GM19455 (cell line): Measurements from ENCODE around the gene CPNE7.

Source experiments
- ATAC-seq: cut with Tn5 transposase; IDR thresholded peaks from one replicate; pipeline ENCODE4 v1.9.1; 2021; ENCODE audit not compliant: unreplicated experiment

Gene CPNE7

DNA sequence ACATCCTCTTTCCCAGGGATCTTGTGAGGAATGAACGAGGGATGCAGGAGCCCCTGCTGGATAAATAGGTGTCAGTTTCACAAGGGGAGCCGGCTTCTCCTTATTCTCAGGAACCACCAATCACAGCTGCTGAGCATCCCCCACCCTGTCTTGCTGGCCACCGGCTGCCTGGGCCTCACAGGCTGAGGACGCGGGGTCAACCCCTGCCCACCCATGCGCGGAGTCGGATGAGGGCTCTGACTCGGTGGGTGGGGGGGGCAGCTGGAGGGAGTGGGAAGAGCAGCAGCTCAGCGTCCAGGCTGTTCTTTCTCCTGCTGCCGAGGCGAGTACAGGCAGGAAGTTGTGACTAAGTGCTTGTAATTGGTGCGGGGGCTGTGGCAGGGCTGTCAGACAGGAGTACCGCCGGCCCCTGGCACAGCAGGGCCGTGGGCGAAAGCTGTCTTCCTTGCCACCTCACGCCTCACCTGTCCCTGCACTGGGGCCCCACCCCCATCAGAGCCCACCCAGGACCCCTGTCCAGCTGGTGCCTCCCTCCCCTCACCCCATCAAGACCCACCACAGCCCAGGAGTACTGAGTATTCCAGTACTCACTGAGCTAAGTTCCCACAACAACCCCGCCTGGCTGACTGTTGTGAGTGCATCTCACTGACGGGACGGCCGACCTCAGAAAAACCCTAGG, 26.9 kb downstream of the CPNE7 start:
- ATAC-seq: no peak

DNA sequence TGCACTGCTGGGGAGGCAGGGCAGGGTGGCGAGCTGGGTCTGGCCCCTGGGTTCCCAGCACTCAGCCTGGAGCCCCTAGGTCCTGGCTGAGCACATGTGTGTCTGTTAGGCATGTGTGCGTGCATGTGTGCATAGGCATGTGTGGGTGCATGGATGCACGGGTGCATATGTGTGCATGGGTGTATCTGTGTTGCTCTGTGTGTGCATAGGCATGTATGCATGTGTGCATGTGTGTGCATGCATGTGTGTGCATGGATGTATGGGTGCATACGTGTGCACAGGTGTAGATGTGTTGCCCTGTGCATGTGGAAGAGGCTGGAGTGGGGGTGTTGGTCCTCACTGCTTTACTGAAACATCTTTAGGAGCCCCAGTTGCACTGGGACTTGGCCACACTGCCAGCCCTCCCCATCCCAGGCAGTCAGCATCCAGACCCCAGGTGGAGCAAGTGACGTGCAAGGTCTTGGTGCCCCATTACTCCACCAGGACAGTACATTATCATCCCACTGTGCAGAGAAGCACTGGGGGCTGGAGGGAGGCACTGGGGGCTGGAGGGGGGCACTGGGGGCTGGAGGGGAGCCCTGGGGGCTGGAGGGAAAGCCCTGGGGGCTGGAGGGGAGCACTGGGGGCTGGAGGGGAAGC, 27.5 kb downstream of the CPNE7 start:
- ATAC-seq: no peak

DNA sequence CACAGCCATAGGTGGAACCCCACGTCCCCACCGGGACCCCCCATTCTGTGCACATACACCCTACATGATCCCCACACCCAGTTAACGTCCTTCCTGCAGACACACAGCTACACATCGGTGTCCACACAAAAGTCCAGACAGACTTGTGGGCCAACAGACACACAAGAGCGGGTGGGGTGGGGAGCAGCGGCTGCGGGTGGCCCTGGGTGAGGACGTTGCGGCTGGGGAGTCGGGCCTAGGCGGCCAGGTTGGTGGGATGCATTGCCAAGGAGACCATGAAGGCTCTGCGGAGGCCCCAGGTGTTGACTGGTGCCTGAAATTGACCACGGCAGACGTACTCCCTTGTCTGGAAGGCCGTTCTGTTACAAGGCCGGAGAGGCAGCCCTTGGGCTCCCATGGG, 29.2 kb downstream of the CPNE7 start:
- no peak for ATAC-seq

DNA sequence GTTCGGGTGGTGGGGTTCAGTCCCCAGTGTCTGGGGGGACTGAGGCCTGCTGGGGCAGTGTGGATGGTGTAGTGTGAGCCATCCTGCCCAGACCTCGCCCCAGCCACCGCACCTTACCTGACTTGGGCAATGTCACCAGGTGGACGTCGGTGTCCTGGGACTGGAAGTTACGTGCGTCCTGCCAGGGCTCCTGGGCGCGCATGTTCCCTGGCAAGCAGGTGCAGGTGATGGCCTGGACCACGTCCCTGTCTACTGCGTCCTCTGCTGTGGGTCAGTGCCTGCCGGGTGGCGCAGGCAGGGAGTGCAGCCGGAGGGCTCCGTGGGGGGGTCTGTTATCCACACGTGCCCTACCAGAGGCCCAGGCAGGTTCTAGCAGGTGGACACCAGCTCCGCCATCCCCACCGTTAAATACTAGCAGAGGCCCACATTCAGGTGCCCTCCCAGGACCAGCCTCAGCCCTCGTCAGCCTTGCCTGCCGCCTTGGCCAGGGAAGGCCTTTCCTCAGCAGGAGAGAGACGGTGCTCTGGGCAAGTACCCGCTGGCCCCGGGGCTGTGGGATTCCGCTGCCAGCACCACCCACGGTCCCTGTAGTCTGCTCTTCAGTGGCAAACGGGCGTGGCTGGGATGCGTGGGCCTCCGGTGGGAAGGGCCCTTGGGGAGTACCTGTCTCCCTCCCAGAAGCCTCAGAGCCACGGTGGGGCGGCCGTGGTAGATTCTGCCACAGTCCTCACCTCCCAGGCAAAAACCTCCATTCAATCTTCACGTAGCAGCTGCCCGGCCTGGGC, 29.8 kb downstream of the CPNE7 start:
- no peak for ATAC-seq

DNA sequence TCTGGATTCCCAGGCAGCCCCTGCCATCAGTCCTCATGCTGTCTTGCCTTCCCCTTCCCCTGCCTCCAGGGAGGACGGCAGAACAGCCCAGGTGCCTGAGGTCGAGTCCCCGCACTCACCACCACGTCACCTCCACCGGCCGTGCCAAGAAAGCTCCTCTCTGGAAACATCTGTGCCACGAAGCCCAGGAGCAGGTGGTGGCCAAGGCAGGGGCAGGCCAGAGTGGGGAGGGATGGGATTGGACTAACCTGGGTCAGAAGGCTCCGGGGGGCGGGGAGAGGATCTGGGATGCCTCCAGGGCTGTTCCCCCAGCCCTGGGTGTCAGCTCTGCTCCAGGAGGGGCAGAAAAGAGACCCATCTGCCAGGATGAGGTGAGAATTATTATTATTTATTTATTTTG, 30.4 kb downstream of the CPNE7 start:
- no peak for ATAC-seq

DNA sequence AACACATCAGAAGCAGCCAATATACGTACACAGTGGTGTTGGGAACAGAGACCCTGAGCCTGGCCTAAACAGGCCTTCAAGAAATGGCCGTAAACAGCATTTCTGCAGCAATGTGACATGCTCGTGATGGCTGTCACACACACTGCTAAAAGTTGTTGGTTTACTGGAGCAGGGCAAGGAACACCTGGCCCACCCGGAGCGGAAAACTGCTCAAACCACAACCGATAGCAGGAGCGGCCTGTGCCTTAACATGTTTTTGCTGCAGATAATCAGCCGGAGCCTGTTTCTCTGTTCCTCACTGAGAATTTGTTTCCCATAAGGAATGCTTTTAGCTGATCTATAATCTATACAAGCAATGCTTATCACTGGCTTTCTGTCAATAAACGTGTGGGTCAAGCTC, 31.9 kb downstream of the CPNE7 start:
- no peak for ATAC-seq

DNA sequence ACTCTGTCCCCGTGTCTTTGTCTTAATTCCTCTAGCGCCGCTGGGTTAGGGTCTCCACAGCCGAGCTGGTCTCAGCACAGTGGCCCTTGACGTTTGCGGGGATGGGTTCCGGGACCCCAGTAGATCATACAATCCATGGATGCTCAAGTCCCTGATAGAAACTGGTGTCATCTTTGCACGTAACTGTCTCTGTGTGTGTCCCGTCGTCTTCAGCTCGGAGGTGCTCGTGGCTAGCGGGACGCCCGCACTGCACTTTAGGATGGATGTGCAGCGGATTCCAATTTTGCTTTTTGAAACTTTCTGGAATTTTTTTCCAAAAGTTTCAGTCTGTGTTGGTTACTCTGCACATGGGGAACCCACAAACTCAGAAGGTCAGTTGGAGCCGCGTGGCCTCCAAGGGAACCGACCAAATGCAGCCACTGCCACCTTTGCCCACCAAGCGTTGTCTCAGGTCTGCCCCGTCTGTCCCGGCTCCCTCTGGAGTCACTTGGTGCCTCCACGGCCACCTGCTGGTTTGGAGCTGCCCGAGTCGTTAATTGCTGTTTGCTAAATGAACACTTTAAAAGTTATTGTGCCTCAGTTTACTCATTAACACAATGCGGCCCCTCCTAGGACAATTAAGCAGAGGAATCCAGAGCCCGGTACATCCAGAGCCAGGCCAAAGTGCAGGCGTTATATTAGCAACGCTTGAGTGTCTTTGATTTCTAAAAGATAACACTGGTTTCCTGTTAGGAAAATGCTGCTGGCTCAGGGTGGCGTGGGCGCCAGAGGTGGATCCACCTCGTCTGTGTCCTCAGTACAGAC, 32.6 kb downstream of the CPNE7 start:
- ATAC-seq: no peak

DNA sequence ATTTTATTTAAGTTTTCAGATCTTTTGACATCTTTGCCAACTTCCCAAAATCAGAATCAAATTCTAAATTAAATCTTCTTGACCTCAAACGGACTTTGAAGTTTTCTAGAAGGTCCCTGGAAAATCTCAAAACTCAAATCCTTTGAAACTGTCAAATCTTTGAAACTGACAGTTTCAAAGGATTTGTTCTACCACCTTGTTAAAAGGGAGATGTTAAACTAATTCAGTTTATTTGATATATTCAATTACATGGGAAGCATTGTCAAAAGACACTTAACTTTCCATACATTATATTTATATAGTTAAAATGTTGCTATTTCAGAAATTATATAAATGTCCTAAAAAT, 34.5 kb downstream of the CPNE7 start:
- ATAC-seq: no peak

DNA sequence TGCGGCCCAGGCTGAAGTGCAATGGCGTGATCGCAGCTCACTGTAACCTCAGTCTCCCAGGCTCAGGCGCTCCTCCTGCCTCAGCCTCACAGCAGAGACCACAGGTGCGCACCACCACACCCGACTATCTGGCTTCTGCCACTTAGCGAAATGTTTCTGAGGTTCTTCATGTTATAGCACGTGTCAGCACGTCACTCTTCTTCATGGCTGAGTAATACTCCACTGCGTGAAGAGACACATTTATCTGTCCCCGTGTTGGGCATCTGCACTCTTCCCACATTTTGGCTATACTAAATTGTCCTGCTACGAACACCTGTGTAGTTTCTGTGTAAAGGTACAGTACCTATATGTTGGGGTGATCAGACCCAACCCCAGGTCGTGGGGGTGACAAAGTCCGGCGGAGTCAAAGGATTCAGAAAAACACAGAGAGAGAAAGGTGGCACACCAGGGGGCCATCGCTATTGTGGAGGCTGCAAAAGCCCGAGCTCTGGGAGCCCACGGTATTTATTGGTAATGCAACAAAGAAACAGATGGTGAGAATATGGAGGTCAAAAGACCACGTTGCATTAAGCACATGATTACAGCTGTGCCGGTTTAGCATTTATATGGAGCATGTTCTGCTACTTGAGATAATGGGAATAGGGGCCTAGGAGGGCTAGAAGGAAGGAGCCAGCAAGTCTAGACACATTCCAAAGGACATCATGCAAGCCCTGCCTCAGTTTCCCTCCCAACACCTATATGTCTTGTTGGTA, 37.0 kb downstream of the CPNE7 start:
- no peak for ATAC-seq

DNA sequence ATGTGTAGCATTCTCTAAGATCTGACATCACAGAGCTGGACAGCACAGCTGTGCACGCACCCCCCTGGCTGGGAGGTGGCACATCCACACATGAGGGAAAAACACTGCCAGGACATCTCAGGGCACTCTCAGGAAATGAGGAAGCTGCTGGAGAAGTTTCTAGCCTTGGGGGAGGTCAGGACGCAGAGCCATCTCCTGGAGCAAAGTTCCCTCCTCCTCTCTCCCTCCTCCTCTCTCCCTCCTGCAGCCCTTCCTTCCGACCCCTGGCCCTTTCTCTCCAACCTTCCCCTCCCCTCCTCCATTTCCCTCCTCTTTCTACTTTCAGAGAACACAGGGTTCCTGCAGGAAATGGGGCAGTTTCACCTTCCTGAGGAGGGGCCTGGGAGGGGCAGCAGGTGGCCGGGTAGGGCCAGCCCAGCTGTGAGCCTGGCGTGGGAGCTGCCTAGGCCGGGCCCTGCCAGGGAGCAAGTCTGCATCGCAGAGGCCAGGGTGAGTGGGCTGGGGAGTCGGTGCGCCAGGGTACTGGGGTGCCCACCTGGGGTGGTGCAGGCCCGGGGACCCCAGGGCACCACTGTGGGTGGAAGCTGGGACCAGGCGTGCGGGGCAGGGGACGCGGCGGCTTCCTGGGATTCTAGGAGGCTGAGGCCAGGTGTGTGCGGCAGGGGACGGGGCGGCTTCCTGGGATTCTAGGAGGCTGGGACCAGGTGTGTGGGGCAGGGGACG, 37.8 kb downstream of the CPNE7 start, which contains the start of gene DPEP1:
Gene DPEP1, plus strand, starts transcription at position 412 of the 723 bp plus-strand sequence. CDS start 16,769 bp downstream, outside the sequence.
- no peak for ATAC-seq

DNA sequence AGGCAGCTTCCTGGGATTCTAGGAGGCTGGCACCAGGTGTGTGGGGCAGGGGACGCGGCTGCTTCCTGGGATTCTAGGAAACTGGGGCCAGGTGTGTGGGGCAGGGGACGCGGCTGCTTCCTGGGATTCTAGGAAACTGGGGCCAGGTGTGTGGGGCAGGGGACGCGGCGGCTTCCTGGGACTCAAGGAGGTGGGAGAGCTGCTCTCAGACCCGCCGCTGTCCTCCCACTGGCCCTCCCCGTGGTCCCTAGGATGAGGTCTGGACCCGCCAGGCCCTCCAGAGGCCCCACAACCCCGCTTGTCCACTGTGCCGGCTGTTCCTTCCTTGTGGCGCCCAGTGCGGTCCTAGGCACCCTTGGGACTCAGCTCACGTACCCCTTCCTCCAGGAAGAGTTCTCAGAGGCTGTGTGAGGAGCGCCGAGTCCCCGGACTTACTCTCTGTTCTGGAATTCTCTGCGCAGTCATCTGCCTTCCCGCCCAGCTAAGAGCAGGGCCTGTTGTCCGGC, 38.4 kb downstream of the CPNE7 start:
- no peak for ATAC-seq

DNA sequence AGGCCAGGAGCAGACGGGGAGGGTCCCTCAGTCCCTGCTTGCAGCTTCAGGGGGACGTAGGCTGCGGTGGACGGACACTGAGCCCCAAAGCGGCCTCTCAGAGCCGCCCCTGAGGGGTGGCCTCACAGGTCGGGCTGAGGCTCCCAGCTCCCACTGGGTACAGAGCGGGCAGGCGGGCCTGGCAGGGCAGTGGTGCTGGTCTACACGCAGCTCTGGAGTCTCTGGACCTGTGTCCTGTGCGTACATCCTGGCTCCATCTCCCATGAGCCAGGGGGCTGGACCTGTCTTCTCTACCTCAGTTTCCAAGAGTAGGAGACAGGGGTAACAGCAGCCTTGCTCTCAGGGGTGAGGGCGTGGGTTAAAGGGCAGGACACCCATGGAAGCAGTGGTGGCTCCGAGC, 39.6 kb downstream of the CPNE7 start:
- no peak for ATAC-seq

DNA sequence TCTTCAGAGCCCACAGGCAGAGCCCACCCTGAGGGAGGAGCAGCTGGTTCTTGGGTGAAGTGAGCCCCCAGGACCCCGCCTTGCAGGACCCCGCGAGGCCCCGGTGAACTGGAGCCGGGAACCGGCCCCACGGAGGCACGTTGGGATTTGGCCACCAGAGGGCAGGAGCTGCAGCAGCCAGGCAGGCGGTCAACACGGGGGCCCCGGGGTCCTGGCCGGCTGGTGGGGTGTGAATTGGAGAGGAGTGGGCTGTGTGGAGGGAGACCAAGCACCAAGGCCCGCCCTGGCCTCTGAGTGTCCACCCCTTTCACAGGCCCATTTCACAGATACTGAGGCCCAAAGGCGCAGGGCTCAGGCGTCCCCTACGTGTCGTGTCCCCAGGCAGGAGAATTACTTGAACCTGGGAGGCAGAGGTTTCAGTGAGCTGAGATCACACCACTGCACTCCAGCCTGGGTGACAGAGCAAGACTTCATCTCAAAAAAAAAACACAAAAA, 40.1 kb downstream of the CPNE7 start:
- ATAC-seq: no peak

DNA sequence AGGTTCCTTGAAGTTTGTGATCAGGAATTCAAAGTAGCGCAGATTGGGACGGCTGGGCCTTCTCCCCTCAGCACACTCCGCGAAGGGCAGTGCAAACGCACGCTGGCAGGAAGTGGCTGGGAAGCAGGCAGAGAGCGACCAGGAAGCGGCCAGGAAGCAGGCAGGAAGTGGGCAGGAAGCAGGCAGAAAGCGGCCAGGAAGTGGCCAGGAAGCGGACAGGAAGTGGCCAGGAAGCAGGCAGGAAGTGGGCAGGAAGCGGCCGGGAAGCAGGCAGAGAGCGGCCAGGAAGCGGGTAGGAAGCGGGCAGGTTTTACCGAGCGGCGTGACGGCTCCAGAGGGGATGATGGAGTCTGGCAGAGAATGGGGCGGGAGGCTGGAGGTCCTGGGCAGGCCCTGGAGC, 41.1 kb downstream of the CPNE7 start:
- ATAC-seq: no peak

DNA sequence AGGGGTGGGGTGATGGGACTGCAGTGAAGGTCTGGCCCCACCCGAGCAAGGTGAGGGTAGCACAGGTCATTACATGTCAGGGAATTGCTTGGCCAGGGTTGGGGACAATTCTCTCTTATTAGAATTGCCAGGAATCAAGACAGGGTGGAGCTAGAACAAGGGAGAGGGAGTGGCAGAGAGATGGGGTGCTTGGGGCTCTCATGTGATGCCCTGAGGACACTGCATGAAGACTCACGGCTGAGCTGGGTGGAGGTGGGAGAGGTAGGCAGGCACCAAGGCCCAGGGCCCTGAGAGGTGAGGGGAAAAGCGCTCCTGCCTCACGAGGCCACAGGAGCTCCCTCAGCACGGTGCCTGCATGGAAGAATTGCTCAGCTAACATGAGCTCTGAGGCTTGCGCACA, 41.5 kb downstream of the CPNE7 start:
- ATAC-seq: no peak

DNA sequence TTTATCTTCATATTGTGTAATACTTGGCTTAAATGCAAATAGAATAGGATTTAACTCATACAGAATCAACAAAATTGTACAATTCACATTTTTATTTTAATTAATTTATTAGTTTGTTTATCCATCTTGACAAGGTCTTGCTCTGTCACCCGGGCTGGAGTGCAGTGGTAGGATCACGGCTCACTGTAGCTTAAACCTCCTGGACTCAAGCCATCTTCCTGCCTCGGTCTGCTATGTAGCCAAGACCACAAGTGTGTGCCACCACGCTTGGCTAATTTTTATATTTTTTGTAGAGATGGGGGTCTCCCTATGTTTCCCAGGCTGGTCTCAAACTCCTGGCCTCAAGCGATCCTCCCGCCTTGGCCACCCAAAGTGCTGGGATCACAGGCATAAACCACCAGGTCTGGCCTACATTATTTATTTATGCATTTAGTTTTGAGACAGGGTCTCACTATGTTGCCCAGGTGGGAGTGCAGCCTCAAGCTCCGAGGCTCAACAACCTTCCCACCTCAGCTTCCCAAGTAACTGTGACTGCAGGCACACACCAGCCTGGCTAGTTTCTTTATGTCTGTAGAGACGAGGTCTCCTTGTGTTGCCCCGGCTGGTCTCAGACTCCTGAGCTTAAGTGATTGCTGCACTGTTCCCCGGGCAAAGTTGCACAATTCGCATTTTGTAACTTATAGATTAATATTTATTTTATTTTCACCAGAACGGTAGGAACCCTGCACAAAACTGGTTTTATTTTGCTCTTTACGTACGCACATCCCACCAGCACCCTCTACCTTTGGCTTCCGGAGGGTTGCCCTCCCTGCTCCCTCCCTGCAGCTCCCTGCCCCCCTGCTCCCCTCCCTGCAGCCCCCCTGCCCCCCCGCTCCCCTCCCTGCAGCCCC, 42.8 kb downstream of the CPNE7 start:
- ATAC-seq: no peak

DNA sequence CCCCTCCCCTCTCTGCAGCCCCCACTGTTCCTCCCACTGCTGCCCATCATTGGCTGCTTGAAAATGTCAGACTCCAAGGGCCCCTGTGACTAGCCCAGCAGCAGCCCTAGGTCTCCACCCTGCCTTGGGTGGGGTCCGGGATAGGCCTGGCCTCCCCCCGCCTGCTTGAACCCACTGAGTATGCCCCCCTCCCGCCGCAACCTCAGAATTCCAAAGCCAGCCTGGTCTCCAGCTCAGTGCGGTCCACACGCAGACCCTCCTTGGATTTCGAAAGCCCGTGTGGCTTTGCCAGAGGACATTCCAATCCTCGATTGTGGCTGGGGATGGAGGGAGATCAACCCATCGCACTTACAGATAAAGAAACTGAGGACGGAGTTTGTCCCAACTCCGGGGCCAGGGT, 44.3 kb downstream of the CPNE7 start:
- ATAC-seq: no peak

DNA sequence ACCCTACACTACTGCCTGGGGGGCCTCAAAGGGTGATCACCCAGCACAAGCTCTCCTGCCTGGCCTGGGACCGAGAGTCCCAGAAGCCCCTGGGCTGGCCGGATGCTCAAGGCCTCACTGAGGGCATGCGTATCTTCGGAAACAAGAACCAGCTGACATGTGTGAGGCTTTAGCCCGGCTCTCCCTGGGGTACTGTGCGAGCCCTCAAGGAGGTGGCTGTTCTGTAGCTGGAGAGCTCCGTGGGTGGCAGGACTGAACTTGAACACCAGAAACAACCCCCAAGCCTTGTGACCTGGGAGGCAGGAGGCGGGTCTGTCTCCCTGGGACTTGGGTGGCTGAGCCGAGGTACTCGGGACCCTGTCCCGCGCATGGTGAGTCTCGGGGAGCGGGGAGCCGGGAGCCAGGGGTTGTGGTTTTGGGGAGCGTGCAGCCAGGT, 44.9 kb downstream of the CPNE7 start:
- ATAC-seq: no peak
